H9 (cell line): ENCODE measurements around the gene NAA15. TPM values are rescaled to one million over a fixed set of nuclear protein-coding genes. Genes with fewer than 3 reads are reported as not detected.

Experiments used
- DNase-seq: peaks from one replicate; pipeline ENCODE4 v3.0.0-alpha.2; 2017
- H2AFZ ChIP-seq: one replicate; pipeline ENCODE4 v1.6.1; 2013; ENCODE audit warnings: mild to moderate bottlenecking, low read length, control low read depth, moderate library complexity
- H2AK5ac ChIP-seq: 2 replicates; pipeline ENCODE4 v1.6.1; 2013; ENCODE audit warnings: low read length, control low read depth, mixed read lengths; ENCODE audit not compliant: insufficient read length
- H2BK120ac ChIP-seq: one replicate; pipeline ENCODE4 v1.6.1; 2013; ENCODE audit warnings: low read depth, mild to moderate bottlenecking, low read length, control low read depth, inconsistent platforms; ENCODE audit not compliant: poor library complexity, severe bottlenecking
- H2BK12ac ChIP-seq: 2 replicates; pipeline ENCODE4 v1.6.1; 2013; ENCODE audit warnings: low read length, control low read depth, mixed read lengths, low read depth; ENCODE audit not compliant: insufficient read length
- H2BK15ac ChIP-seq: 2 replicates; pipeline ENCODE4 v1.6.1; 2013; ENCODE audit warnings: low read depth, low read length, control low read depth
- H2BK20ac ChIP-seq: one replicate; pipeline ENCODE4 v1.6.1; 2013; ENCODE audit warnings: low read depth, mild to moderate bottlenecking, low read length, control low read depth, inconsistent platforms; ENCODE audit not compliant: poor library complexity, severe bottlenecking
- H2BK5ac ChIP-seq: 2 replicates; pipeline ENCODE4 v1.6.1; 2013; ENCODE audit warnings: low read length, control low read depth, mixed read lengths; ENCODE audit not compliant: insufficient read length
- H3K14ac ChIP-seq: 2 replicates; pipeline ENCODE4 v1.6.1; 2013; ENCODE audit warnings: low read length, control low read depth; ENCODE audit not compliant: insufficient read depth
- H3K18ac ChIP-seq: 2 replicates; pipeline ENCODE4 v1.6.1; 2013; ENCODE audit warnings: low read depth, mild to moderate bottlenecking, mixed read lengths, low read length, control low read depth; ENCODE audit not compliant: insufficient read length
- H3K23ac ChIP-seq: 2 replicates; pipeline ENCODE4 v1.6.1; 2013; ENCODE audit warnings: low read length, control low read depth, mixed read lengths, low read depth; ENCODE audit not compliant: insufficient read length
- H3K23me2 ChIP-seq: 2 replicates; pipeline ENCODE4 v1.6.1; 2013; ENCODE audit warnings: low read depth, mild to moderate bottlenecking, mixed read lengths, low read length, control low read depth; ENCODE audit not compliant: insufficient read length, poor library complexity, severe bottlenecking
- H3K27ac ChIP-seq: 2 replicates; pipeline ENCODE4 v1.5.1; 2013; ENCODE audit warnings: low read length, control low read depth, mixed read lengths, low read depth; ENCODE audit not compliant: insufficient read length
- H3K27me3 ChIP-seq: 2 replicates; pipeline ENCODE4 v1.6.1; 2013; ENCODE audit warnings: low read length, control low read depth, inconsistent platforms; ENCODE audit not compliant: insufficient read depth
- H3K4ac ChIP-seq: 2 replicates; pipeline ENCODE4 v1.6.1; 2013; ENCODE audit warnings: low read depth, mild to moderate bottlenecking, control low read depth, inconsistent platforms, low read length, moderate library complexity
- H3K4me1 ChIP-seq: 2 replicates; pipeline ENCODE4 v1.6.1; 2013; ENCODE audit warnings: low read length, control low read depth, inconsistent platforms; ENCODE audit not compliant: insufficient read depth
- H3K4me2 ChIP-seq: 2 replicates; pipeline ENCODE4 v1.6.1; 2013; ENCODE audit warnings: low read length, control low read depth, mixed read lengths; ENCODE audit not compliant: insufficient read length, insufficient read depth
- H3K56ac ChIP-seq: 2 replicates; pipeline ENCODE4 v1.6.1; 2013; ENCODE audit warnings: low read depth, mild to moderate bottlenecking, mixed read lengths, low read length, control low read depth; ENCODE audit not compliant: insufficient read length
- H3K79me1 ChIP-seq: 2 replicates; pipeline ENCODE4 v1.6.1; 2013; ENCODE audit warnings: low read depth, mild to moderate bottlenecking, moderate library complexity, low read length, control low read depth, inconsistent platforms; ENCODE audit not compliant: insufficient read depth, poor library complexity, severe bottlenecking
- H3K79me2 ChIP-seq: 2 replicates; pipeline ENCODE4 v1.6.1; 2013; ENCODE audit warnings: low read length, control low read depth, inconsistent platforms; ENCODE audit not compliant: insufficient read depth
- H3K9ac ChIP-seq: 2 replicates; pipeline ENCODE4 v1.6.1; 2013; ENCODE audit warnings: low read length, control low read depth, mixed read lengths; ENCODE audit not compliant: insufficient read length; ENCODE audit errors: extremely low read depth
- H3K9me3 ChIP-seq: one replicate; pipeline ENCODE4 v1.6.1; 2013; ENCODE audit warnings: low read depth, low read length, inconsistent platforms; ENCODE audit not compliant: control insufficient read depth
- H3T11ph ChIP-seq: one replicate; pipeline ENCODE4 v1.6.1; 2013; ENCODE audit warnings: mild to moderate bottlenecking, low read length, control low read depth, inconsistent platforms
- H4K20me1 ChIP-seq: one replicate; pipeline ENCODE4 v1.6.1; 2013; ENCODE audit not compliant: control insufficient read depth, insufficient read length, insufficient read depth
- H4K5ac ChIP-seq: 2 replicates; pipeline ENCODE4 v1.6.1; 2013; ENCODE audit warnings: low read depth, mild to moderate bottlenecking, mixed read lengths, low read length, control low read depth; ENCODE audit not compliant: insufficient read length
- H4K8ac ChIP-seq: replicated peaks from 2 replicates; pipeline ENCODE4 v1.6.1; 2013; ENCODE audit warnings: low read length, control low read depth, mixed read lengths, low read depth; ENCODE audit not compliant: insufficient read length
- H4K91ac ChIP-seq: 2 replicates; pipeline ENCODE4 v1.6.1; 2013; ENCODE audit warnings: low read depth, mild to moderate bottlenecking, moderate library complexity, mixed read lengths, low read length, control low read depth; ENCODE audit not compliant: insufficient read length
- H3K27ac Mint-ChIP-seq, 3 experiments: 2 replicates in 2 of 3; 3 replicates in 1 of 3; pipeline ENCODE4 v1.8.0; 2020 to 2021; ENCODE audit warnings: mixed read lengths in 3 of 3, mild to moderate bottlenecking in 1 of 3, moderate library complexity in 1 of 3
- H3K27me3 Mint-ChIP-seq: 2 replicates; pipeline ENCODE4 v1.8.0; 2021; ENCODE audit warnings: low read depth, mild to moderate bottlenecking, moderate library complexity, mixed read lengths
- H3K36me3 Mint-ChIP-seq, 3 experiments: 2 replicates in 2 of 3; 3 replicates in 1 of 3; pipeline ENCODE4 v1.8.0; 2020 to 2021; ENCODE audit warnings: low read depth in 3 of 3, mixed read lengths in 3 of 3; ENCODE audit not compliant: insufficient read depth in 1 of 3
- H3K4me1 Mint-ChIP-seq, 2 experiments: 2 replicates each; pipeline ENCODE4 v1.8.0; 2020; ENCODE audit warnings: mixed read lengths in 2 of 2
- H3K4me3 Mint-ChIP-seq, 2 experiments: 2 replicates in 1 of 2; 3 replicates in 1 of 2; pipeline ENCODE4 v1.8.0; 2020 to 2021; ENCODE audit warnings: mild to moderate bottlenecking in 2 of 2, mixed read lengths in 2 of 2, moderate library complexity in 1 of 2
- H3K9me3 Mint-ChIP-seq, 2 experiments: 2 replicates in 1 of 2; 3 replicates in 1 of 2; pipeline ENCODE4 v1.8.0; 2020; ENCODE audit warnings: mild to moderate bottlenecking in 2 of 2, mixed read lengths in 2 of 2, moderate library complexity in 1 of 2
- WGBS: extraction: QIAGEN DNeasy Blood & Tissue Kit; methylation state at CpG from one replicate; pipeline ENCODE4 v1.1.7; 2013; ENCODE audit warnings: missing lambda C conversion rate, low lambda C conversion rate, mixed read lengths; ENCODE audit not compliant: insufficient read length; ENCODE audit errors: extremely low coverage; 5-methylcytosine and 5-hydroxymethylcytosine counted together
- total RNA-seq: library from RNA; stranded (reverse); gene quantifications from 2 replicates; pipeline ENCODE4 v1.2.1, GENCODE V29; 2021
- TF ChIP-seq, protein P1 (sequence below): fragments of 200-600 bp; sonication (generic); conservative IDR thresholded peaks from 3 replicates; pipeline ENCODE4 v1.8.0; 2021; ENCODE audit warnings: antibody characterized with exemption, mild to moderate bottlenecking

Gene NAA15
- total RNA-seq, 1 experiment from 2014 or later: 115 TPM

DNA sequence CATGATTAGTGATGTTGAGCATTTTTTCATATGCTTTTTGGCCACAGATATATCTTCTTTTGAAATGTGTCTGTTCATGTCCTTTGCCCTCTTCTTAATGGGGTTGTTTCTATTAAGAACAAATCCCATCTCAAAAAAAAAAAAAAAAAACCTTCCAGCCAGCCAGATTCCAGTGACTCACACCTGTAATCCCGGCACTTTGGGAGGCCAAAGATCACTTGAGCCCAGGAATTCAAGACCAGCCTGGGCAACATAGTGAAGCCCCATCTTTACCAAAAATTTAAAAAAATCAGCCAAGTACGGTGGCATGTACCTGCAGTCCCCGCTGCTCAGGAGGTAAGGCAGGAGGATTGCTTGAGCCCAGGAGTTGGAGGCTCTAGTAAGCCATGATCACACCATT, 157.7 kb downstream of the NAA15 start:
- no peak overlapping the region for H3K18ac ChIP-seq
- H2BK5ac ChIP-seq: peak overlapping the region; percentile 46
- no peak overlapping the region for H2BK20ac ChIP-seq
- H4K5ac ChIP-seq: no peak overlapping the region
- H3K27me3 Mint-ChIP-seq: no peaks in the 10 kb centered on the region
- no peak overlapping the region for H2BK15ac ChIP-seq
- H3K9me3 Mint-ChIP-seq: 0 out of 5 replicates have a peak, but pooled peaks cover 0 to 2% of the 10 kb centered on the region in 2 experiments
- H2BK12ac ChIP-seq: no peak overlapping the region
- H4K20me1 ChIP-seq: no peaks in the 10 kb centered on the region
- no peak overlapping the region for H3K9ac ChIP-seq
- peaks cover 7% of the 10 kb centered on the region for H3K79me1 ChIP-seq
- no peaks in the 10 kb centered on the region for H3K9me3 ChIP-seq
- no peak overlapping the region for H2AFZ ChIP-seq
- no peak overlapping the region for H4K91ac ChIP-seq
- no CpG with 5 or more reads among the region's 3 CpGs for WGBS
- no peak overlapping the region for H3K4me2 ChIP-seq
- no peak overlapping the region for H3T11ph ChIP-seq
- H4K8ac ChIP-seq: no peak overlapping the region
- H3K27me3 ChIP-seq: no peaks in the 10 kb centered on the region
- no peak overlapping the region for H3K56ac ChIP-seq
- TF ChIP-seq, protein P1, sequence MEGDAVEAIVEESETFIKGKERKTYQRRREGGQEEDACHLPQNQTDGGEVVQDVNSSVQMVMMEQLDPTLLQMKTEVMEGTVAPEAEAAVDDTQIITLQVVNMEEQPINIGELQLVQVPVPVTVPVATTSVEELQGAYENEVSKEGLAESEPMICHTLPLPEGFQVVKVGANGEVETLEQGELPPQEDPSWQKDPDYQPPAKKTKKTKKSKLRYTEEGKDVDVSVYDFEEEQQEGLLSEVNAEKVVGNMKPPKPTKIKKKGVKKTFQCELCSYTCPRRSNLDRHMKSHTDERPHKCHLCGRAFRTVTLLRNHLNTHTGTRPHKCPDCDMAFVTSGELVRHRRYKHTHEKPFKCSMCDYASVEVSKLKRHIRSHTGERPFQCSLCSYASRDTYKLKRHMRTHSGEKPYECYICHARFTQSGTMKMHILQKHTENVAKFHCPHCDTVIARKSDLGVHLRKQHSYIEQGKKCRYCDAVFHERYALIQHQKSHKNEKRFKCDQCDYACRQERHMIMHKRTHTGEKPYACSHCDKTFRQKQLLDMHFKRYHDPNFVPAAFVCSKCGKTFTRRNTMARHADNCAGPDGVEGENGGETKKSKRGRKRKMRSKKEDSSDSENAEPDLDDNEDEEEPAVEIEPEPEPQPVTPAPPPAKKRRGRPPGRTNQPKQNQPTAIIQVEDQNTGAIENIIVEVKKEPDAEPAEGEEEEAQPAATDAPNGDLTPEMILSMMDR: no peak
- peaks cover 29% of the 10 kb centered on the region; the same call in 1 of the 2 replicates for H3K79me2 ChIP-seq
- peak overlapping the region; percentile 19 for H3K27ac ChIP-seq
- peak overlapping the region in 2 of 3 experiments; percentile 60 to 73; a peak in 2 of 7 replicates for H3K27ac Mint-ChIP-seq
- no peak overlapping the region for H2BK120ac ChIP-seq
- H3K23me2 ChIP-seq: peaks cover 11% of the 10 kb centered on the region
- H3K4me3 Mint-ChIP-seq: no peak overlapping the region
- H2AK5ac ChIP-seq: no peak overlapping the region
- no peak overlapping the region for H3K4ac ChIP-seq
- H3K23ac ChIP-seq: no peak overlapping the region
- H3K14ac ChIP-seq: no peak overlapping the region
- DNase-seq: no peak
- H3K4me1 ChIP-seq: no peaks in the 10 kb centered on the region; the same call in none of the 2 replicates
- H3K36me3 Mint-ChIP-seq: peaks cover 2 to 13% (median 3%) of the 10 kb centered on the region in 3 experiments; a peak in 6 of 7 replicates
- peaks cover 62 to 65% of the 10 kb centered on the region in 2 experiments for H3K4me1 Mint-ChIP-seq
